CD8-positive, alpha-beta memory T cell (primary cell): ENCODE results near the gene ZNF512B. TPM values are rescaled to one million over a fixed set of nuclear protein-coding genes. Genes with fewer than 3 reads are reported as not detected.

Experiments used
- CTCF ChIA-PET: fragments of 350-600 bp; sonication (Branson Sonifier 250); formaldehyde crosslinking; loops from one replicate; lab custom pipeline; 2021; ENCODE audit warnings: antibody characterized with exemption; lab: Charles Lee
- POLR2A ChIA-PET: fragments of 350-600 bp; sonication (Branson Sonifier 250); formaldehyde crosslinking; loops from one replicate; lab custom pipeline; 2021; ENCODE audit warnings: antibody characterized with exemption; lab: Charles Lee
- DNase-seq, 5 donors: peaks; one replicate each; pipeline versions ENCODE4 v3.0.0 to v3.0.0-alpha.2; 2020 to 2022; ENCODE audit warnings: mixed read lengths in 1 of 5
- H3K27ac ChIP-seq: one replicate; pipeline ENCODE4 v1.7.0; 2013; ENCODE audit warnings: low read depth, mild to moderate bottlenecking, low read length, moderate library complexity
- H3K27me3 ChIP-seq: 2 replicates; pipeline ENCODE4 v1.7.0; 2013; ENCODE audit warnings: low read length, mild to moderate bottlenecking; ENCODE audit not compliant: insufficient read depth, poor library complexity, severe bottlenecking
- H3K36me3 ChIP-seq: 2 replicates; pipeline ENCODE4 v1.7.0; 2013; ENCODE audit warnings: mild to moderate bottlenecking, low read length, moderate library complexity; ENCODE audit not compliant: insufficient read depth
- H3K4me1 ChIP-seq: 2 replicates; pipeline ENCODE4 v1.7.0; 2013; ENCODE audit warnings: mild to moderate bottlenecking, low read length, moderate library complexity; ENCODE audit not compliant: insufficient read depth
- H3K4me3 ChIP-seq: 2 replicates; pipeline ENCODE4 v1.7.0; 2013; ENCODE audit warnings: mild to moderate bottlenecking, low read length
- H3K9me3 ChIP-seq: 2 replicates; pipeline ENCODE4 v1.7.0; 2013; ENCODE audit warnings: mild to moderate bottlenecking, low read length
- H3K27ac Mint-ChIP-seq, 8 donors: one replicate each; pipeline ENCODE4 v1.8.0; 2020 to 2021; ENCODE audit warnings: mixed read lengths in 8 of 8, mild to moderate bottlenecking in 6 of 8, inconsistent platforms in 3 of 8, moderate library complexity in 3 of 8
- H3K27me3 Mint-ChIP-seq, 2 donors: one replicate each; pipeline ENCODE4 v1.8.0; 2020 to 2021; ENCODE audit warnings: mixed read lengths in 2 of 2, mild to moderate bottlenecking in 1 of 2, moderate library complexity in 1 of 2
- H3K36me3 Mint-ChIP-seq, 3 donors: one replicate each; pipeline ENCODE4 v1.8.0; 2020 to 2021; ENCODE audit warnings: mixed read lengths in 3 of 3, inconsistent platforms in 1 of 3, mild to moderate bottlenecking in 1 of 3
- H3K4me1 Mint-ChIP-seq, 3 donors: one replicate each; pipeline ENCODE4 v1.8.0; 2020 to 2021; ENCODE audit warnings: mixed read lengths in 3 of 3, inconsistent platforms in 1 of 3, mild to moderate bottlenecking in 1 of 3
- H3K4me3 Mint-ChIP-seq, 7 donors: one replicate each; pipeline ENCODE4 v1.8.0; 2020 to 2021; ENCODE audit warnings: mixed read lengths in 7 of 7, mild to moderate bottlenecking in 6 of 7, moderate library complexity in 4 of 7, inconsistent platforms in 2 of 7
- H3K9me3 Mint-ChIP-seq, 5 donors: one replicate each; pipeline ENCODE4 v1.8.0; 2020 to 2022; ENCODE audit warnings: mixed read lengths in 5 of 5, mild to moderate bottlenecking in 3 of 5, moderate library complexity in 2 of 5, inconsistent platforms in 1 of 5
- polyA plus RNA-seq: library from polyadenylated mRNA; unstranded; fragments of 300-500 nt; fragmentation: Illumina TruSeq; gene quantifications from one replicate; pipeline ENCODE4 v1.2.3, GENCODE V29; 2021
- total RNA-seq, 2 experiments: library from RNA; stranded (reverse); gene quantifications; one replicate each; pipeline ENCODE4 v1.2.3, GENCODE V29; 2021

ZNF512B gene
- total and polyA plus RNA-seq, 3 experiments from 2014 or later = 1.0 to 12.1 (median 11.5) TPM

DNA sequence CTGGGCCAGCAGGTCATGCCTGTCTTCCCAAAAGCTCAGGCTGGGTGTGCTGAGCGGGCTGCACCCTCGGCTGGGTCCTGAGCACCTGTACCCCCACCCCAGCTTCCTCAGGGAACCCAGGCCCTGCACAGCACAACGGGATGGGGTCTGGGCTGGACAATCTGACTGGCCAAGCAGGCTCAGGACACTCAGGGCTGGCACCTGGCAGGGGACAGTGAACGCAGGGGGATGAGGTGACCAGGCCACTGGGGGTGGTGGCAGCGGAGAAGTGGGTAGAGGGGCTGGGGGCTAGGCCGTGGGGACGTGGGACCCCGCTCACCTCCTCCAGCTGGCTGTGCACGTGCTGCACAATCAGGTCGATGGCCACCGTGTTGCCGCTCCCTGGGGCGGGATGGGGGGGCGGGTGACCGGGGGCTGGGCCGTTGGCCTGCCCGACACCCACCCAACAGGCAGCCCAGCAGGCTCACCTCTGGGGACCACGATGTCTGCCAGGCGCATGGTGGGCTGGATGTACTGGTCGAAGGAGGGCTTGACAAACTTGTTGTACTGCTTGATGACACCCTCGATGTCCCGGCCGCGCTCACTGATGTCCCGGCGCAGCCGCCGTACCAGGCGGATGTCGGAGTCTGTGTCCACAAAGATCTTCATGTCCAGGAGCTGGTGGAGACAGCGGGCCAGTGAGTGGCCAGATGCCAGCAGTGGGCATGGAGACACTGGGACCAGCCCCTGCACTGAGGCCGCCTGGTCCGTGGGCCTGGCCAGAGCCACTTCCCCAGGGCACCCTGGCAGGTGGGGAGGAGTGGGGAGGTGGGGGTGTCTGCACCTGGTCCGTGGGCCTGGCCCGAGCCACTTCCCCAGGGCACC, 25.4 kb downstream of the ZNF512B start:
- ChIA-PET POLR2A (no interaction called here), CTCF (no interaction called here)
- no peaks in the 10 kb centered on the region for H3K9me3 ChIP-seq
- Mint-ChIP-seq H3K9me3 (no peaks in the 10 kb centered on the region), H3K4me3 (no peak overlapping the region), H3K36me3 (peaks cover 0 to 48% (median 0%) of the 10 kb centered on the region in 3 donors), H3K27ac (peak overlapping the region in 1 of 8 donors; percentile 75), H3K27me3 (no peaks in the 10 kb centered on the region), H3K4me1 (peaks cover 40 to 48% (median 44%) of the 10 kb centered on the region in 3 donors)
- H3K4me3 ChIP-seq = no peak overlapping the region
- H3K4me1 ChIP-seq = peaks cover 48% of the 10 kb centered on the region
- no peak overlapping the region for H3K27ac ChIP-seq
- DNase-seq = no peak
- H3K27me3 ChIP-seq = no peaks in the 10 kb centered on the region
- peaks cover 17% of the 10 kb centered on the region for H3K36me3 ChIP-seq

DNA sequence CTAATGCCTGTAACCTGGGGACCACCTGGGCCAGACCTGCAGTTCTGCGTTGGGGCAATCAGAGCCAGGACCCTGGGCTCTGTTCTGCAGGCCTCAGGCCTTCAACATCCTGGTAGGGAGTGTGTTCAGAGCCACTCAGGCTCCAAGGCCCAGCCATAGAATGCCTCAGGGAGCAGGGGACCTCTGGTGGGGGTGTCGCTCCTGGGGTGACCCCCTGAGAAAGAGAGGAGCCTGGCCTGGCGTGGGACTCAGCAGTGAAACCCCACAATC, 26.0 kb downstream of the ZNF512B start:
- Mint-ChIP-seq H3K27me3 (no peaks in the 10 kb centered on the region), H3K27ac (no peak overlapping the region), H3K4me1 (peaks cover 34 to 42% (median 38%) of the 10 kb centered on the region in 3 donors), H3K9me3 (no peaks in the 10 kb centered on the region), H3K36me3 (peaks cover 0 to 48% (median 0%) of the 10 kb centered on the region in 3 donors), H3K4me3 (no peak overlapping the region)
- ChIA-PET CTCF (no interaction called here), POLR2A (no interaction called here)
- DNase-seq = no peak
- H3K27ac ChIP-seq = no peak overlapping the region
- H3K4me3 ChIP-seq = no peak overlapping the region
- H3K36me3 ChIP-seq = peaks cover 17% of the 10 kb centered on the region
- no peaks in the 10 kb centered on the region for H3K27me3 ChIP-seq
- H3K4me1 ChIP-seq = peaks cover 43% of the 10 kb centered on the region
- no peaks in the 10 kb centered on the region for H3K9me3 ChIP-seq

DNA sequence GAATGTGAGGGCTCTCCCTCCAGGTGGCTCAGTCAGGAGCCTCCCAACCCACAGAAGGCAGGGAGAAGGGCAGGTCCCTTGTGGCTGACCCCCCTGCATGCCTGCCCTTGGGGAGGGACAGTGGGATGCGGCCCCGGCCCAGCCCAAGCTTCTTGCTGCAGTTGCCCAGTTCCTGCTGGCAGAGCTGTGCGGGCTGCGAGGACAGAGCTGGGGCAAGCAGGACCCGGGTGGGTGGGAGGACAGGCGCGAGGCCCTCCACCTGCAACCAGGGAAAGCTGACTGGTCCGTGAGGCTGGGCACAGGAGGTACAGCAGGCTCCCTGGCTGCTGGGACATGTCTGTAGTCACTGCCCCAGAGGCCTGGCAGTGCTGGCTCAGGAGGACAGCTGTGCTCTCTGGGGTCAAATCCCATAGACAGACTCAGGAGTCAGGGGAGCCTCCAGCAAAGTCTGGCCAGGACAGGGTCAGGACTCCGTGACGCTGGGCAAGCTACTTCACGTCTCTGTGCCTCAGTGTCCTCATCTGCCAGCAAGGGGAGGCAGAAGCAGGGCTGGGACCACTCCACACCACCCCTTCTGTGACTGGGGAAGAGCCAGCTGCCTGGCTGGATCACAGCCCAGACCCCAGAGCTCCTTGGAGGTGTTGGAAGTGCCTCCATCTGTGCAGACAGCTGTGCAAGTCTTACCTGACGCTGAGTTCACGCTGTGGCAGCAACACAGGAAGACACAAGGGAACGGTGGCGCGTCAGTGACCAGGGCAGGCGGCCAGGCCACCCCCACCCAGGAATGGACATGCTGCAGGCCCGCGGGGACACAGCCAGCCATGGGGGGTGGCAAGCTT, 26.5 kb downstream of the ZNF512B start:
- DNase-seq = no peak
- Mint-ChIP-seq H3K4me3 (no peak overlapping the region), H3K27me3 (no peaks in the 10 kb centered on the region), H3K27ac (no peak overlapping the region), H3K9me3 (no peaks in the 10 kb centered on the region), H3K36me3 (peaks cover 0 to 48% (median 0%) of the 10 kb centered on the region in 3 donors), H3K4me1 (peaks cover 30 to 36% (median 32%) of the 10 kb centered on the region in 3 donors)
- Histone ChIP-seq H3K4me1 (peaks cover 37% of the 10 kb centered on the region), H3K27ac (no peak overlapping the region), H3K36me3 (peaks cover 17% of the 10 kb centered on the region), H3K9me3 (no peaks in the 10 kb centered on the region), H3K27me3 (no peaks in the 10 kb centered on the region), H3K4me3 (no peak overlapping the region)
- ChIA-PET CTCF (no interaction called here), POLR2A (no interaction called here)

DNA sequence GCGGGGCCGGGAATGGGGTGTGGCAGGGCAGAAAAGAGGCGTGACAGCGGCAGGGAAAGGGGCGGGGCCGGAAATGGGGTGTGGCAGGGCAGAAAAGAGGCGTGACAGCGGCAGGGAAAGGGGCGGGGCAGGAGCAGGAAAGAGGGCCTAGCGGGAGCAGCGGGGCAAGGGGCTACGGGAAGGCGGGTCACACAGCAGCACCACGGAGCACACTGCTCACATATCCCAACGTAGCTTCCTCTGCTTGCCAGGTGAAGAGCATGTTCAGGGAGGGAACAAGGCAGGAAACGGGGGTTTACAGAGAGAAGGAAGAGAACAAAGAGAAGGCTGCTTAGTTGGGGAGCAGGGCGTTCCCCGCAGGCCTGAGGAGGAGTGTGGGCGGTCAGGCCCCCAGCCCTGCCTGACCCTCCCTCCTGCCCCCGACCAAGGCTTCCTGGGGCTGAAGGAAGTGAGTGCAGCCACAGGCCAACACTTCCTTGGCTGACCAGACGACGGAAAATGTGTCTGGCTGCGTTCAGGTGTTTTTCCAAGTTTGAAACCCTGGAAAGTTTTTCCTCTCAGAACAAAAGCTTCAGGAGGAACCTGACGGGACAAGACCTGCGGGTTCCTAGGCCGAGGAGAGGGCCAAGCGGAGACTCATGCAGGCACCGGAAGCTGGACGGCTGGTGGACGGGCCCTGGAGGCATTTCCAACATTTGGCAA, 27.3 kb downstream of the ZNF512B start:
- H3K9me3 ChIP-seq = no peaks in the 10 kb centered on the region
- ChIA-PET CTCF (interaction anchor here (1.3 to 1.4 kb wide), 2 partner anchors 38 to 77 kb away, joined by 3 to 4 read pairs; partner anchors contain the start of genes PRPF6 and TPD52L2), POLR2A (no interaction called here)
- peak overlapping the region in 1 of 7 donors; percentile 63 for H3K4me3 Mint-ChIP-seq
- peak; percentile 23 to 56 (median 41) for DNase-seq
- no peak overlapping the region for H3K4me3 ChIP-seq
- peaks cover 17% of the 10 kb centered on the region for H3K36me3 ChIP-seq
- H3K27ac ChIP-seq = no peak overlapping the region
- H3K9me3 Mint-ChIP-seq = no peaks in the 10 kb centered on the region
- no peaks in the 10 kb centered on the region for H3K27me3 Mint-ChIP-seq
- H3K27me3 ChIP-seq = no peaks in the 10 kb centered on the region
- H3K4me1 Mint-ChIP-seq = peaks cover 22 to 32% (median 24%) of the 10 kb centered on the region in 3 donors
- peaks cover 0 to 53% (median 0%) of the 10 kb centered on the region in 3 donors for H3K36me3 Mint-ChIP-seq
- H3K27ac Mint-ChIP-seq = peak overlapping the region in 6 of 8 donors; percentile 44 to 87 (median 78)
- peaks cover 30% of the 10 kb centered on the region for H3K4me1 ChIP-seq

DNA sequence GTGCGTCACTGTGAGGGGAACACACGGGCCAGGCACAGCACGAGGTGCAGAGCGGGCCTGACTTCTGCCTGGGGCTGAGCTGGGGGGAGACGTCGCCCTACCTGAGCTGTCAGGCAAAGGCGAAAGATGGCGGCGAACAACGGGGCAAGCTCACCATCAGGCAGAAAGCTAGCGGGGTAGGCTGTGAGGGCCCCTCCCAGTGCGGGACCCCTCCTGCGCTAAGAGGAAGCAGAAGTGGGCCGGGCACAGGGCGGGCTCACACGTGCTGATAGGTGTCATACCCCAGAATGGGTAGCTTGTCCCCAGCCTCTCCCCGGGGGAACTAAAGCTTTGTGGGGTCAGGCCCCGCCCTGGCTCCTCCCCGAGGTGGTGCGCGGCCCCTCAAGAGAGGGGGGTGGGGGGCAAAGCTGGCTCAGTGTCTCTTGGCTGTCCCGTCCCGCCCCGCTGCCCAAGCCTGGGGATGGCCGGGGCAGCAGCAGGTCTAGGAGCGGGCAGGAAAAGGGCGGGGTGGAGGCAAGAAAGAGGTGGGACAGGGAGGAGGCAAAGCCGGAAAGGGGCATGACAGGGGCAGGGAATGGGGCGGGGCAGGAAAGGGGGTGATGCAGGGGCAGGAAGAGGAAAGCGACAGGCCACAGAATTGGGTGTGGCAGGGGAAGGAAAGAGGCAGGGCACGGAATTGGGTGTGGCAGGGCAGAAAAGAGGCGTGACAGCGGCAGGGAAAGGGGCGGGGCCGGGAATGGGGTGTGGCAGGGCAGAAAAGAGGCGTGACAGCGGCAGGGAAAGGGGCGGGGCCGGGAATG, 28.2 kb downstream of the ZNF512B start:
- Histone ChIP-seq H3K4me1 (peaks cover 24% of the 10 kb centered on the region), H3K9me3 (no peaks in the 10 kb centered on the region), H3K4me3 (no peak overlapping the region), H3K27me3 (no peaks in the 10 kb centered on the region), H3K36me3 (peaks cover 17% of the 10 kb centered on the region), H3K27ac (no peak overlapping the region)
- Mint-ChIP-seq H3K4me3 (peak overlapping the region; percentile 19 to 68 (median 63)), H3K4me1 (peaks cover 16 to 26% (median 18%) of the 10 kb centered on the region in 3 donors), H3K27ac (peak overlapping the region in 7 of 8 donors; percentile 61 to 91 (median 80)), H3K27me3 (no peaks in the 10 kb centered on the region), H3K9me3 (no peaks in the 10 kb centered on the region), H3K36me3 (peaks cover 0 to 50% (median 0%) of the 10 kb centered on the region in 3 donors)
- DNase-seq = peak; percentile 77 to 87 (median 78)
- ChIA-PET CTCF (interaction anchor here (1.3 to 1.4 kb wide), 2 partner anchors 39 to 77 kb away, joined by 3 to 4 read pairs; partner anchors contain the start of genes PRPF6 and TPD52L2), POLR2A (no interaction called here)

DNA sequence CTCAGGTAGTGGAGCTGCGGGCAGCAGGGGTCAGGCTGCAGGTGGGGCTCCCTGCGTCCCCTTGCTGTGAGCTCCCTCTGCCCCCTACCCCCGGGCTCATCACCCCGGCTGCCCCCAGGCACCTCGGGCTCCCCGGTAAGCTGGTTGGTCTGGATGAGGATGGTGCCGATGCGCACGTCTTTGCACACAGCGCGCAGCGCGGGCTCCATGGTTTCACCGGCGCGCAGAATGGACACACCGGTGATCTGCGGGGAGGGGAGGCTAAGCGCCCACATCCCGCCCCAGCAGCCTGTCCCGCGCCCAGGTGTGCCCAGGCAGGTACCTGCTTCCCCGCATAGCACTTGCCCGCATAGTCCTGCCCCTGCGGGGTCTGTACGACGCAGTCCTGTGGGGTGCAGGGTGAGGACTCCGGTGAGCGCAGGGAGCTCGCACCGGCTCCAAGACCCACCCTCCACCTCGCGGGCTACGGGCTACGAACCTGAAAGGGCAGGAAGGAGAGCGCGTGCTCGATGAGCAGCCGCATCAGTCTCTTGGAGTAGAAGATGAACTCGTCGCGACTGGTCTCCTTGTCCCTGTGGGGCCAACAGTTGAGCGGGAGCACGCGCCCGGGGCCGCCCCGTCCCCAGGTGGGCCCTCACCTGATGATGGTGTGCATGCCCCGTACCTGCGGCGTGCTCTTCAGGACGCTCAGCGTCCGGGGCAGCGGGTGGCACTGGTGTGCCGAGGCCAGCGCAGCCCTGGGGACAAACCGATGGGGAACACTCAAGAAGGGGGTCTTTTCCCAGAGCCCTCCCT, 29.1 kb downstream of the ZNF512B start:
- Mint-ChIP-seq H3K9me3 (no peaks in the 10 kb centered on the region), H3K27me3 (no peaks in the 10 kb centered on the region), H3K36me3 (peaks cover 0 to 52% (median 0%) of the 10 kb centered on the region in 3 donors), H3K4me1 (peaks cover 14 to 26% (median 15%) of the 10 kb centered on the region in 3 donors), H3K4me3 (peak overlapping the region in 3 of 7 donors; percentile 15 to 42 (median 41)), H3K27ac (peak overlapping the region in 4 of 8 donors; percentile 52 to 91 (median 79))
- ChIA-PET CTCF (interaction anchor here (1.4 kb wide), 1 partner anchor 40 kb away, joined by 4 read pairs; the partner anchor contains the start of gene PRPF6), POLR2A (interaction anchor here (0.6 kb wide), 1 partner anchor 11 kb away, joined by 3 read pairs; no protein-coding TSS in a partner anchor)
- no peak overlapping the region for H3K27ac ChIP-seq
- peak in 1 of 5 donors; percentile 50 for DNase-seq
- no peaks in the 10 kb centered on the region for H3K9me3 ChIP-seq
- peaks cover 17% of the 10 kb centered on the region for H3K36me3 ChIP-seq
- peaks cover 24% of the 10 kb centered on the region for H3K4me1 ChIP-seq
- no peak overlapping the region for H3K4me3 ChIP-seq
- no peaks in the 10 kb centered on the region for H3K27me3 ChIP-seq
